NB4 (cell line): Measurements from ENCODE around the gene SCAF1.

Source experiments
- DNase-seq: peaks from one replicate; pipeline ENCODE4 v3.0.0; 2010; ENCODE audit warnings: low read depth
- H3K4me3 ChIP-seq: one replicate; pipeline ENCODE4 v1.5.1; 2011; ENCODE audit warnings: mild to moderate bottlenecking, low read depth, low read length, moderate library complexity
- CTCF ChIP-seq: IDR thresholded peaks from one replicate; pipeline ENCODE4 v1.5.1; 2012; ENCODE audit warnings: low read depth, low read length
- MYC ChIP-seq: IDR thresholded peaks from 2 replicates; pipeline ENCODE4 v1.6.1; 2011; ENCODE audit warnings: low read depth, low read length
- POLR2A ChIP-seq: IDR thresholded peaks from 2 replicates; pipeline ENCODE4 v1.6.1; 2011; ENCODE audit warnings: mild to moderate bottlenecking; ENCODE audit not compliant: insufficient read length; ENCODE audit errors: extremely low read depth
- TF ChIP-seq, protein P1 (sequence below): IDR thresholded peaks from 2 replicates; pipeline ENCODE4 v1.6.1; 2011; ENCODE audit warnings: low read depth, low read length

Gene SCAF1

DNA sequence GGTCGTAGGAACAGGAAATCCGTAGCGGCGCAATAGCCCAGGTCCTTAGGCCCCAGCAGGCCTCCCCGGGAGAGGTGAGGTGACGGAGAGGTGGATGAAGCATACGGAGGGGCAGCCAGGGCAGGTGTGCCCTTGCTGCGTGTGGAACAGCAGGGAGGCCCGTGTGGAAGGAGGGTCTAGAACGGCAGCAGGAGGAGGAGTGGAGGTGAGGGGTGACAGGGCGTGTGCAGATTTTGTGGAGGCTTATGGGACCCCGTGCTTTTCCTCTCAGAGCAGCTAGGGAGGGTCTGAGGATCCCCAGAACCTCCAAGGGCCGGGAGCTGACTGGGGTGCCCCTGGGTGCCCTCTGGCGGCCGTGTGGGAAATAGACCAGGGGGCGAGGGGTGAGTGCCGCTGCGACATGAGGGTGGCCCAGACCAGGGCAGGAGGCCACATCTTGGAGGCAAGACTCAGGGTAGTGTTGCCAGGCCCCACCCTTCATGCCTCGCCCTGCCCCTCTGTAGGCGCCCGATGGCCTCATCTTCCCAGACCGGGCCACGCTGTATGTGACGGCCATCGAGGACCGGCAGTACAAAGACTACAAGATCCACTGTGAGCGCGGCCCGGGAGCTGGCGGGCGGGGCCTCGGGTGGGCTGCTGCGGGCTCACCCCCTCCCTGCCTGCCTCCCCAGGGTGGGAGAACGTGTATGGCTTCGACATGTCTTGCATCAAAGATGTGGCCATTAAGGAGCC, 42.4 kb downstream of the SCAF1 start:
- DNase-seq = no peak
- H3K4me3 ChIP-seq = no peak overlapping the region

GRCh38 chr19:49684983-49685553, 43.1 kb downstream of the SCAF1 start:
- TF ChIP-seq POLR2A (no peak), MYC (no peak), CTCF (no peak)
- TF ChIP-seq, protein P1, sequence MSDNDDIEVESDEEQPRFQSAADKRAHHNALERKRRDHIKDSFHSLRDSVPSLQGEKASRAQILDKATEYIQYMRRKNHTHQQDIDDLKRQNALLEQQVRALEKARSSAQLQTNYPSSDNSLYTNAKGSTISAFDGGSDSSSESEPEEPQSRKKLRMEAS = no peak
- no peak overlapping the region for H3K4me3 ChIP-seq
- DNase-seq = no peak

More for the DNA sequence above, 42.4 kb downstream of the SCAF1 start:
- TF ChIP-seq CTCF = peak; percentile 28
- TF ChIP-seq, protein P1 = no peak

GRCh38 chr19:49685845-49686332, 43.9 kb downstream of the SCAF1 start:
- TF ChIP-seq, protein P1 = no peak
- TF ChIP-seq POLR2A (no peak), MYC (no peak), CTCF (no peak)
- DNase-seq = no peak
- no peak overlapping the region for H3K4me3 ChIP-seq

DNA sequence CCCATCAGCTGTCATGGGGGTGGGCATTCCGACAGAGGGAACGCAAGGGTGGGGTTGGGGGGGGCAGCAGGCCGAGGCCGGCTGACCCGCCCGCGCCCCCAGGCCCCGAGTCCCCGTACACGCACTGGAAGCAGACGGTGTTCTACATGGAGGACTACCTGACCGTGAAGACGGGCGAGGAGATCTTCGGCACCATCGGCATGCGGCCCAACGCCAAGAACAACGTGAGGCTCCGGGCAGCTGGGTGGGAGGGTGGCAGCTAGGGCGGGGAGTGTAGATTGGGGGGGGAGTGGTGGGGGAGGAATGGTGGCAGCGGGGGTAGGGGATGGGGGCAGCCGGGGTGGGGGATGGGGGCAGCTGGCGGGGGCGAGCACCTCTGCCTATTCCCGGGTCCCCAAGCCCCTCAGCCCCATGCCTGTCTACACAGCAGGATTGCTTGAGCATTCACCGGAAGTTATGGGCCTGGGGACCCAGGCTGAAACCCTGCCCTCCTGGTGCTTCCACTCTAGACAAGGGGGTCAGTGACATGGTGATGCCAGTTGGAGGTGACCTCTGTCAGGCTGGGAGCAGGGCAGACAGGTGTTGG, 44.6 kb downstream of the SCAF1 start:
- no peak for DNase-seq
- TF ChIP-seq MYC (no peak), CTCF (no peak), POLR2A (no peak)
- TF ChIP-seq, protein P1 = no peak
- H3K4me3 ChIP-seq = no peak overlapping the region

DNA sequence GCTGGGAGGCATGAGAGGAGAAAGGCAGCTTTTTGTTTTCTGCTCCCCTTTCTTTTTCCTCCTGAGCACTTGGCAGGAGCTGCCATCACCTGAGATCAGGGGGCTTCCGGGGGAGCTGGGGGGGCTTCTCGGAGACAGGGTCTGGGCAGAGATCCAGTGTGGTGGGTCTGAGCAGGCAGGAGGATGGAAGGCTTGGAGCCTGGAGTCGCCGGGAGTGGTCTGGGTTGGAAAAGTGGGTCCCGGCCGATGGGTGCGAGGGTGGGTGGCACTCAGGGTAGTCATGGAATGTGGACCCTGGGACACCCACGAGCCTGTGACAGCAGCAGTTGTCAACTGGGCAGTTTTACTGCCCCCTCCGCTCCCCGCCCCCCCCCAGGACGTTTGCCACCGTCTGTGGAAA, 45.1 kb downstream of the SCAF1 start:
- H3K4me3 ChIP-seq = no peak overlapping the region
- TF ChIP-seq, protein P1 = no peak
- no peak for TF ChIP-seq MYC
- TF ChIP-seq CTCF = no peak
- no peak for TF ChIP-seq POLR2A
- no peak for DNase-seq
